ENCODE results near the gene ABCC5. TPM values are rescaled to one million over a fixed set of nuclear protein-coding genes. Genes with fewer than 3 reads are reported as not detected.

The ABCC5 gene
- total RNA-seq, 1 experiment from 2014 or later: 11.6 TPM

GRCh38 chr3:183922421-183922820, 95.3 kb downstream of the ABCC5 start:
- DNase-seq (ENCODE audit: low read depth): no peak

- no peak for DNase-seq (ENCODE audit: low read depth)
Observed at GRCh38 chr3:183921096-183921495, 96.6 kb downstream of the ABCC5 start.

DNA sequence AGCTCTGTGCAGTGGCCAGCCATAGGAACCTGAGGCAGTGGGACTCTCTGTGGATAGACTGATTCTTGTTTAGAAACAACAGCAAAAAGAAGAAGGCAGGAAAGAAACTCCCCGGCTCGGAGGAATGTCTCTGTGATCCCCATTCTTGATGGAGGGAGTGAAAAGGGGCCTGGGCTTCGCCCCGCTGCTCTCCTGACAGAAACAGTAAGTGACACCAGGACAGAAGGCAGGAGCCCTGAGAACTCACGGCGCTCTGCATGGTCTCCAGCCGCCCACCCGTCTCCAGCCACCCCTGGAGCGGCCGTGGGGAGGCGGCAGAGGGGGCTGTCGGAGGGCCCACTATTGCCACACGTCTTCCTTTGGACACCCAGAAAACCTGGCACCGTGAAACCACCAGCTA, 97.3 kb downstream of the ABCC5 start:
- DNase-seq (ENCODE audit: low read depth): no peak

GRCh38 chr3:183918178-183918577, 99.5 kb downstream of the ABCC5 start:
- no peak for DNase-seq (ENCODE audit: low read depth)

DNA sequence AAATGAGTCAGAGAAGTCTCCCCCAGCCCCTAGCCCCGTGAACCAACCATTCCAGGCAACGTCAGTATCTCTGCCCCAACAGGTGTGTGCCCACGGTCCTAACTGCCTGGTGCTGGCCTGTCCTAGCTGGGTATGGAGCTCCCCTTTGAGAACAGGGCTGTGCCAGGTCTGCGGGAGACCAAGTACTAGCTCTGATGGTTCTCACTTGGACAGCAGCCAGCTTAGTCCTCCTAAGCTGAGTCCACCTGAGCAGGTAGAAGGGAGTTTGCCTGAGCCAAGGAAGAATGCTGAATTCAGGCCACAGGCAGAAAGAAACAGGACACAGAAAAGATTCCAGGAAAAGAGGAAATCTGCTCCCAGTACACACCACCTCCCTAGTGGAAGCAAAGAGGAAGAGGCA, 99.9 kb downstream of the ABCC5 start:
- no peak for DNase-seq (ENCODE audit: low read depth)

DNA sequence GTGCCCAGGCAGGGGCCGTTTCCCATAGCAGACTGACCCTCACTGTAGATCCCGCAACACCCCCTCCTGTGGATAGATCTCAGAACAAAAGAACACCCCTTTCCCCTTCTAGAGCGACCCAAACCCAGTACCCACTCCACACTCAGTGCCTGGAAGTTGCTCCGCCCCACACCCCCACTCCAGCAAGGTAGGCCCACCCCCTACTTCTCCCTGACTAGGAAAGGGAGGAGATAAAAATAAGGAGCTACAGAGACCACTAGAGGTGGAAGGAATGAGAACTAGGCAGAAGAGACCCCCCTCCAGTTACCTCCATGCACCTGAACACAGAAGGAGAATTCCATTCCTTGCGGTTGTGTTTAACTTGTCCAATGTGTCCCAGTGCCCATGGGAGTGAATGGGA, 102.8 kb downstream of the ABCC5 start:
- no peak for DNase-seq (ENCODE audit: low read depth)

GRCh38 chr3:183913580-183913920, 104.1 kb downstream of the ABCC5 start:
- DNase-seq (ENCODE audit: low read depth): no peak

DNA sequence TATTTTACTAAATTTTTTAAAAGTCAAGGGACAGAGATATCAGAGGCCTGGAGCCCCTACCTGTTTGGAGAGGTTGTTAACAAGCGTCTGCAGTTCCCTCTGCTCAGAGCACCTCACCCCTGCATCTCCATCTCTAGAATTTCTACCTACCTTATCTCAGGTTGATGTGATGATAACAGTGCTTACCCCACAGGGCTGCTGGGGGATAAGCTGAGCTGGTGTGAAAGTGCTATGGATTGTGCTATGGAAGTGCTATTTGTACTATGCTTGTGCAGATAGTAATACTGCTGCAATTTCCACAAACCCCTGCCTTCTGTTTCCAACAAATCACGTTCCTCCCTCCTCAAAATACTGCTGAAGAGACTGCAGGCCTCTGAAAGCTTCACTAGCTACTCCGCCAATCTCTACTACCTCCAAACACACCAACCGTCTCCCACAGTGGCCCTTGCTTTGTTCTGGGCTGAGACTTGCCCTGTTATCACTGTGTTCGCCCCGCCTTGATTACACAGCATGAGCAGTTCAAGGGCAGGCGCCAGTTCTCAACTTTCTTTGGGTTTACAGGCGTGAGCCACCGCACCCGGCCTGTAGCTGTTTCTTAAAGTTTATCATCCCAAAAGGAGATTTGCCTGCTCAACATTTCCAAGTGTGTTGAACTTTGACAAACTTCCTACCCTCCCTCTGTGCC, 104.6 kb downstream of the ABCC5 start:
- DNase-seq (ENCODE audit: low read depth): no peak

- no peak for DNase-seq (ENCODE audit: low read depth)
Observed at GRCh38 chr3:183911763-183912506, 105.7 kb downstream of the ABCC5 start.

GRCh38 chr3:183911087-183911486, 106.6 kb downstream of the ABCC5 start:
- no peak for DNase-seq (ENCODE audit: low read depth)

GRCh38 chr3:183909030-183909600, 108.6 kb downstream of the ABCC5 start:
- DNase-seq (ENCODE audit: low read depth): no peak

DNA sequence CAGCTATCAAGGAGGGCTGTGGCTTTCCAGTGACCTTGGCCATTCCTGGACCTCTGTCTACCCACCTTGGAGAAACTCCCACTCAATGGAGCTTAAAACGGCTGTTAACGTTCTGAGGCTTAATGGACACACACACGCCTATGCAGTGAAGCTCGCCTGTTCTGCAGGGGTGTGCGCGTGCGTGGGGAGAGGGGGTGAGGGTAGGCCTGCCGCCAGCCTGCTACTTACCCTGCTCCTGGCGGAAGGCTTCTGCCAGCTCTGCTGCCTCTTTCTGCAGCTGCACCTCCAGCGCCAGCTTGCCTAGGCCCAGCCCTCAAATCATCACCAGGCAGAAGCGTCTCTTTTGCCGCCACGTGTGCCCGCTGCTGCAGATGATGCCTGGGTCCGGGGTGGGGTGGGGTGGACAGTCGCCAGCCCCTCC, 109.8 kb downstream of the ABCC5 start:
- no peak for DNase-seq (ENCODE audit: low read depth)

DNA sequence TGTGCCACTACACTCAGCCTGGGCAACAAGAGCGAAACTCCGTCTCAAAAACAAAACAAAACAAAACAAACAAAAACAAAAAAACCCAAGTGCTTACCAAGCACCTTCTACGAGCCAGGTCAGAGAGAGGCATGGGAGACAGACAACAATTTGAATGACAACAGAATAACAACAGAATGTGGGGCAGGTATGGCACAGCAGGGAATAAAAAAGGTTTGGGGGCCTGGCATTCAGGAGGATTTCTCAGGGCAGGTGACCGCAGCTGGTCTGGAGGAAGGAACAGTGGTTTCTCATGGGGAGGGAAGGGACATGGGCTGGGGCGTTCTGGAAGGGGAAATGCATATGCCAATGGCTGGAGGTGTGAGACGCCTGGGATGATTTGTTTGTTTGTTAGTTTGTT, 110.5 kb downstream of the ABCC5 start:
- DNase-seq (ENCODE audit: low read depth): no peak

GRCh38 chr3:183906234-183906921, 111.3 kb downstream of the ABCC5 start:
- no peak for DNase-seq (ENCODE audit: low read depth)

GRCh38 chr3:183904833-183905780, 112.6 kb downstream of the ABCC5 start:
- DNase-seq (ENCODE audit: low read depth): peak; percentile 18

- no peak for DNase-seq (ENCODE audit: low read depth)
Observed at GRCh38 chr3:183898028-183898431, 119.7 kb downstream of the ABCC5 start.

- no peak for DNase-seq (ENCODE audit: low read depth)
Observed at GRCh38 chr3:183897606-183898005, 120.1 kb downstream of the ABCC5 start.

GRCh38 chr3:183896610-183897009, 121.1 kb downstream of the ABCC5 start:
- no peak for DNase-seq (ENCODE audit: low read depth)

DNA sequence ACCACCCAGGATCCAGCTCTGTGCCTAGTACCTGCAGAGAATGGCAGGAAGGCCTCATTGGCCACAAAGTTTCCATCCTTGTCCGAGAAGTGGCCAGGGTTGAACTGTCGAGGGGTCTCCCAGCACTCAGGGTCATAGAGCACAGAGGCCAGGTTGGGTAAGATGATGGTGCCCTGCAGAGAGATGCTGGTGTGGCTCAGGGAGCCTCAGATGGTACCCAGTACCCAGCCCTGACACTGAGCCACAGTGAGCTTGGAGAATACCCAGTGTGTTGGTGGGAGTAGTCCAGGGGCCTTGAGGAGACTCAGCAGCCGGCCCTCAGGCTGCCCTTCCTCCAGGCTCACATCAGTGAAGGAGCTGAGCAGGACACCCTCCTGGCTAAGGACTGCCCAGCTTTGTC, 121.5 kb downstream of the ABCC5 start:
- DNase-seq (ENCODE audit: low read depth): no peak

DNA sequence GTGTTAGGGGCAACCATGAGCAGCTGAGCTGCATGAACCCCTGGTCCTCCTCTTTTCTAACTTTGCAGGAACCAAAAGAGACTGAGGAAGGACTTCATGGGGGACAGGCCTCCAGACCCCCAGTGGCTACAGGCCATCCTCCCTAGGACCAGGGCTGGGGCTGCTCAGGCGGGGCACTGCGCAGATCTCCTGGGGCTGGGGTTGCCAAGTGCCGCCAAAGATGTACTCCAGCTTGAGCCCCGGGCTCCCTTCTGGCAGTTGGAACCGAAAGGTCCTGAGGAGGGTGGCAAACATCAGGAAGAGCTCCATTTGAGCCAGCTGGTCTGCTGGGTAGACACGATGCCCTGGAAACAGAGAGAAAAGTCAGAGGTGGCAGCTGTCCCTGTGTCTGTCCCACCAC, 121.9 kb downstream of the ABCC5 start:
- DNase-seq (ENCODE audit: low read depth): no peak

DNA sequence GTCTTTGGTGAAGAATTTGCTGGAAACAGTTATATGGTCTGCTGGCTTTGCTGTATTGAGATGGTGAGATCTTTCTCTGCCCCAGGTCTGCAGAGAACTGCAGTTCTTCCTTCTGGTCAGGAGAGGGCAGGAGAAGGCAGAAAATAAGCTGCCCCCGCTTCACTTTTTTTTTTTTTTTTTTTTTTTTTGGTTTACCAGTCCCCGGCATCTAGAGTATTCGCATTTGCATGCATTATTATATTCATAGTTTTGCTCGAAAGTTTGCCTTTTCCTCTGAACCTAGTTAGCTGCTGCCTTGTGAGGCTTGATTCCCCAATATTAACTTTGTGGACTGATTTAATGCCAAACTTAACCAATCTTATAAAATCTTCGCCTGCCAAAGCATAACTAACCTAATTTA, 122.4 kb downstream of the ABCC5 start:
- DNase-seq (ENCODE audit: low read depth): peak; percentile 58

Measured in M059J (cell line).